Erythroblast (primary cell): ENCODE data around the gene RGSL1.

Experiments
- GATA1 ChIP-seq: IDR thresholded peaks from 2 replicates; pipeline ENCODE4 v1.6.1; 2011; ENCODE audit warnings: low read depth, mild to moderate bottlenecking, control low read depth, low read length, moderate library complexity
- POLR2A ChIP-seq: IDR thresholded peaks from 2 replicates; pipeline ENCODE4 v1.6.1; 2011; ENCODE audit warnings: mild to moderate bottlenecking, low read length

DNA sequence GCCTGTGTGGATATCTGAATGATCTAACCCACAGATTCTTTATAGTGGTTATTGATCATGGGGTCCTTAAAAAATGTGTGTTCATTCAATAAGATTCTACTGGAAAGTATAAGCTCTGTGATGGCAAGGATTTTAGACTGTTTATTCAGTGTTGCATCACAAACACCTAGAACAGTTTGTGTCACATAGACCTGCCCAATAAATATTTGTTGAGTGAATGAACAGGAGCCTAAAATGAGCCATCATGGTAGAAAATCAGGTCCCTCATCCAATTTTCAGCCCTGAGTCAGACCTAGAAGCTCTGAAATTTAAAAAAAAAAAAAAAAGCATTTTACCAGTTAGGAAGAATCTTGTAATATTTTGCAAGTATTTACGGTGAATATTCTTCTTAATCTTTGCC, 2.3 kb upstream of the RGSL1 start:
- TF ChIP-seq POLR2A: no peak
- no peak for TF ChIP-seq GATA1
